ENCODE results near the gene MIDN. TPM values are rescaled to one million over a fixed set of nuclear protein-coding genes. Genes with fewer than 3 reads are reported as not detected.

Gene MIDN
- total and polyA plus RNA-seq, 2 donors (not counting 3 experiments of a cell fraction or from before 2014, with no cell fraction given) = 20.0 to 85.9 TPM

GRCh38 chr19:1252821-1253513 is 4.6 kb downstream of the MIDN start:
- Histone ChIP-seq H3K4me1 (ENCODE audit: control insufficient read depth, extremely low read depth, insufficient read depth, low read length) (peaks cover 25% of the 10 kb centered on the region), H3K9me3 (replicated peaks; ENCODE audit: control insufficient read depth, insufficient read depth, low read length) (no peaks in the 10 kb centered on the region), H3K79me2 (ENCODE audit: control insufficient read depth, insufficient read depth, low read length) (peaks cover 63% of the 10 kb centered on the region), H3K9me1 (replicated peaks; ENCODE audit: control insufficient read depth, extremely low read depth, insufficient read depth, low read length) (no peaks in the 10 kb centered on the region), H3K27me3 (ENCODE audit: control insufficient read depth in 2 of 2, insufficient read depth in 2 of 2, low read length in 2 of 2) (no peaks in the 10 kb centered on the region), H3K4me3 (replicated peaks in 1 of 3; ENCODE audit: insufficient read depth in 1 of 3, low read depth in 1 of 3, low read length in 3 of 3) (peak overlapping the region; percentile 13 to 85 (median 40)), H3K4me2 (ENCODE audit: insufficient read depth, low read length) (peak overlapping the region; percentile 66), H4K20me1 (replicated peaks; ENCODE audit: control insufficient read depth, extremely low read depth, insufficient read depth, low read length) (no peaks in the 10 kb centered on the region), H3K27ac (ENCODE audit: insufficient read depth, low read depth, low read length) (peak overlapping the region; percentile 90), H3K9ac (replicated peaks; ENCODE audit: extremely low read depth, insufficient read depth, low read length) (peak overlapping the region; percentile 69), H2AFZ (ENCODE audit: low read depth, low read length) (no peak overlapping the region), H3K36me3 (ENCODE audit: control insufficient read depth in 2 of 2, extremely low read depth in 1 of 2, insufficient read depth in 2 of 2, low read length in 2 of 2) (peaks cover 29 to 36% of the 10 kb centered on the region in 2 experiments)
- TF ChIP-seq POLR2AphosphoS5 (IDR thresholded peaks at IDR 0.05; ENCODE audit: insufficient read depth, low read depth, low read length) = no peak
- peak in 1 of 2 donors; percentile 26 for TF ChIP-seq CTCF (IDR thresholded peaks at IDR 0.05; ENCODE audit: extremely low read depth in 1 of 2, insufficient read depth in 1 of 2, low read depth in 1 of 2, low read length in 2 of 2)
- TF ChIP-seq FOS (IDR thresholded peaks at IDR 0.05; ENCODE audit: borderline replicate concordance, insufficient read depth, low read length) = peak; percentile 30
- intact Hi-C loops (cut with micrococcal nuclease) (loop anchor here (1.0 kb wide), 1 partner anchor 7 kb away; no protein-coding TSS in a partner anchor), dilution Hi-C loops (cut with MboI; ENCODE audit: extremely low pct_ligation_motif_present, low sequenced_read_pairs) (no loop called here)
- FAIRE-seq (peak; percentile 85), DNase-seq (ENCODE audit: low read depth, low spot score) (peak; percentile 88)
- CTCF ChIA-PET = interaction anchor here (0.7 to 2.2 kb wide), 4 partner anchors 9 to 16 kb away, joined by 3 to 89 read pairs (median 27); partner anchors contain the start of gene CIRBP
- POLR2A ChIA-PET = interaction anchor here (0.6 to 2.2 kb wide), 7 partner anchors 9 to 150 kb away, joined by 3 to 34 read pairs (median 8); partner anchors contain the start of gene CIRBP
- no TSS peak for BruUV-seq (replicated peaks)

Measured in endothelial cell of umbilical vein (primary cell).